CD4-positive, alpha-beta T cell treated with Interleukin-1 beta for 1 hour (primary cell): ENCODE results near the gene SPEM3.
A peak's percentile ranks its signal among the peaks of the same experiment; 100 is the strongest.
"Not testable (repeated sequence)": the region's sequence is repeated elsewhere in the genome, so short reads cannot be mapped to it uniquely, and the experiment has no call there.

Experiments used
- DNase-seq, 2 donors: peaks; one replicate each; pipeline ENCODE4 v3.0.0-alpha.2; 2020 to 2022

SPEM3 gene

DNA sequence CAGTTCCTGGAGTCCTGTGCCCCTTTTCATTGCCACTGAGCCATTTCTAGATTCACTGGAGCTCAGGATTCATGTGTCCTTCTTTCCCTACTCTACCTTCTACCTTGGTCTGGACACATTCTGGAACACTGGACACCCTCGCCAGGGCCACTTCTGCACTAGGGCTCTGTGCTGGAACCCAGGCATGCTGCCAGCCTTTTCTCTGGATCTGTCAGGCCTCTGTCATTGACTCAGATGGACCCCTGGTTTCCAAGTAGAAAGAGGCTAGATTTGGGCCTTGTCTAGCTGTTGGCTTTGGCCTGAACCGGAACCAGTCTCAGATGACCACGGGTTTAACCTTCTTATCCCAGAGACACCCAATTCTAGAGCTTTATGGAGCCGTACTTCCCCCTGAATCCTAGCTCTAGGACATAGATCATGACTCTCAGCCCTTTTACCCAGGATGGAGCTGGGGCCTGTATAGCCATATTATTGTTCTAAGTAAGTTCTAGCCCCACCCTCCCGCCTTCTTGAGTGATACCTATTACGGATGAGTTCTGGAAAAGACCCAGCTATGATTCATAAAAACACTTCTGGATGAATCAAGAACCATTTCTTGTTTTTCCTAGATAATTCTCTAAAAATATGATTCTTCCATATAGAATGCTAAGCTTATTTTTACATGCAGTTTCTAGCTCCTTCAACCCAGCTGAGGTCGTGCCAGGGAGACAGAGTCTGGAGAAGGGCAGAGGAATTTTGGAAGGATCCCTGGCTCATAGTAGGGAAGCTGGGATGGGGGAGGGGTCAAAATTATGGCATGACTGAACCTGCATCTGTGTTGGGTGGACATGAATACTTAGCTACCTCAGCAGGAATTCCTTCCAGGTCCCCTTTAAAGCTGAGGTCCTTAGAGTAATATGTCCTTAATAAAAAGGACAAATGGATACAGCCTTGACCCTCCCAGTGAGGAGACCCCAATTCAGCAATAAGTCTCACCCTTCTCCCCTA, 15.1 kb downstream of the SPEM3 start:
- no peak for DNase-seq

DNA sequence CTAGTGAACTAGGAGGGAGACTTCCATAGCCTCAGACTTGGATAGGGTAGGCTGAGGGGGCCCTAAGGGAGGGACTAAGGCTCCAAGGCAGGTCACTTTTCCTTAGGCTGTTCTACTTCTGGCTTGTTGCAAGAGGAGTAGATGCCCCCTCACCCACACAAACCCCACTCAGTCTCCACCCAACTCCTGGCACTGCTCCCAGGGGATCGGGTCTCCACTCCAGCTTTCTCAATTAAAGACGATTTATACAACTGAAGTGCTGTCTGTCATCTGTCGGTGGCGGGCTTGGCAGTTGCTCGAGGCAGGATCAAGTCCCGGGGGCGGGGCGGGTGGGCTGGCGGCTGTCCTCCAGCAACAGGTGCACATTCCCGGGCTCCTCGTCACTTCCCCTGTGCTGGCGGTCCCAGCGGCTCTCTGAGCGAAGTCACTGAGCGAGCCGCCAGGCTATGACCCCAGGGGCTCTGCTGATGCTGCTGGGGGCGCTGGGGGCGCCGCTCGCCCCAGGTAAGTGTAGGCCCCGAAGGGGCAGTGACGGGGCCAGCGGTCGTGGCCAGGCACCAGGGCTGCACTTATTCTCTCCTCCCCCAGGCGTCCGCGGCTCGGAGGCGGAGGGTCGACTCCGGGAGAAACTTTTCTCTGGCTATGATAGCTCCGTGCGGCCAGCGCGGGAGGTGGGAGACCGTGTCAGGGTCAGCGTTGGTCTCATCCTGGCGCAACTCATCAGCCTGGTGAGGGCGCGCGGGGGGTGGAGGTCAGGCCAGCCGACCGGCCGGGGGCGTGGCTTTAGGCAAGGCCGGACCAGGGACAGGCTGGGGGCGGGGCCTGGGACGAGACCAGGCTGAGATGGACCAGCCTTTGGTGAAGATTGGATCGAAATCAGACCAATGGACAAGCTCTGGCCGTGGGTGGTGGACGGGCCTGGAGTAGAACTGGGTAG, 16.3 kb downstream of the SPEM3 start, which contains the start of gene CHRNB1:
Gene CHRNB1 (plus strand): TSS at position 380 of the 937 bp plus-strand sequence. CDS start 67 bp downstream, at position 447.
- DNase-seq, result peak in 1 of 2 donors; percentile 60

DNA sequence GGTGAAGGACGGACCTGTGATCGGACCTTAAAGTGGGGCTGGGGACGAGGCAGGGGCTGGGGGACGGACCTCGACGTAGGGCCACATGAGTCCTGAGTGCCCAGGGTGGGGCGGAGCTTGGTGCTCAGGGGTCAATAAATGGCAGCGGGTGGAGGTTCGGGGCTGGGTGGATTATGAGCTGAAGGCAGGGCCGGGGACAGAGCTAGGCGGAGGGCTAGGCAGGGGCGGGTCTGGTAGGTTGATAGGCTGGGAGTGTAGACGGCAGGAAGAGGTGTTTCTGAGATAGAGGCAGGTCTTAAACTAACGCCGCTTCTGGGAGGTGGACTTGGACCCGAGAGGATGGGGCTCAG, 16.9 kb downstream of the SPEM3 start:
- peak; percentile 21 to 43 for DNase-seq

DNA sequence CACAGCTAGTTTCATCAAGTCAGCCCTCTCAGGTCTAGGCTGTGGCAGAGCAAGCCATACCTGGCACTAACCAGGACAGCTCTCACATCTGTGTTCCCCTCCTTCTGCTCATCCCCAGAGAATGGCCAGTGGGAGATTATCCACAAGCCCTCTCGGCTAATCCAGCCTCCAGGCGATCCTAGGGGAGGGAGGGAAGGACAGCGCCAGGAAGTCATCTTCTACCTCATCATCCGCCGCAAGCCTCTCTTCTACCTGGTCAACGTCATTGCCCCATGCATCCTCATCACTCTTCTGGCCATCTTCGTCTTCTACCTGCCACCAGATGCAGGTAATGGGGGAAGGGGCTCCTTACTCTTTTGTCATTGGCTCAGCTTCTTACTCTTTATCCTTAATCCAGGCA, 19.8 kb downstream of the SPEM3 start:
- no peak for DNase-seq

DNA sequence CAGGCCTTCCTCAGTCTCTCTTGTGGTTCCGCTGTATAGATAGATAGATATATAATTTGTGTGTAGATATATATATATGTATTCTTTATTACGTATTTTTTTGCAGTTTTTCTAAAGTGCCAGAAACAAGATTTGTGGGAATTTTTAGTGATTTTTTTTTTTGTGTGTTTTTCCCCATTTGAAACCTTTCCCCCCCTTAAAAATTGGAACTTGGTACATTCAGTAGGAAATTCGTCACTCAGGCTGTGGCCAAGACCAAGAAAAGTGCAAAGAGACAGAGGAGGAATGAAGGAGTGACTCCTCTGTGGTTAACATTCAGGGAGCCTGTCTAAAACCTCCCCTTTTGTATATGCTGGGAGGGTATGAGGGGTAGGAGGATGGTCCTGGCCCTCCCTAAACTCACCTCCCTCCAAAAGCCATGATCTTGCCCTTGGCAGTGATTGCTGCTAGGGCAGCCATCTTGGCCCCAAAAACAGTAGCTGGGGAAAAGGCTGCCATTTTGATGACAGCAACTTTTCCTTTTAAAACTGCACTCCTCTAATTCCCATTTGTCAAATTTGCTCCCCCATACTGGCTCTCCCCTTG, 31.4 kb downstream of the SPEM3 start:
- DNase-seq, result no peak

DNA sequence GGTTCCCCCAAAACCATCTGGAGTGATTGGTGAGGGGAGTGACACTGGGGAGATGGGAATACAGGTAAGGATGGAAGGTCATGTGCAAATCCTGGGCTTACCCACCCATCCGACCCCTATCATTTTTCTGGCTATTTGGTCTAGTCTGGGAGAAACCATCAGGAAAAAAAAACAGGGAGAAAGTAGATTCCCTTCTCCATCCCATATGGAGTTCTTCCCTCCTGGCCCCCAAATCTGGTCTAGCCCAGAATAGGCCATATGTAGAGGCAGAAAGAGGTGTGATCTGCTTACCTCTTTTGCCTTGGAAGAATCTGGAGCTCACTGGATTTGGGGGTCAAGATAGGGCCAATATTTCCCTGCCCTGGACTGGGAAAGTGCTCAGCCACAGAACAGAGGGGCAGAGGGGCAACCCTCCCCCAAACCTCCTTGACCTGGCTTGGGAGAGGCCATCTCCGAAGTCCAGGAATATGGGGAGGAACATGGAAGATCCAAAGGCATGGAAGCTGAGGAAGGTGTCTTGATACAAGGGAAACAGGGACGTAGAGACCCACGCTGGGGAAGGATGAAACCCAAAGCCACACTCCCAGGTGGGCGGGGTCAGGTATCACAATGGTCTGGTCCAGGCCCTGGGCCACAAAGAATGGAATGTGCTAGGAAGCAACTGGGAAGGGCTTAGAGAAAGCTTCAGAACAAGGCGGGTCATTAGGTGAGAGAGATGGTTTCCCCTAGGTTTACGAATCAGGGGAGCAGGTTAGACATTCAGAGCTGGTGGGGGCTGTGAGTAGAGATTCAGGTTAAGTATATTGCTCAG, 32.4 kb downstream of the SPEM3 start:
- no peak for DNase-seq

DNA sequence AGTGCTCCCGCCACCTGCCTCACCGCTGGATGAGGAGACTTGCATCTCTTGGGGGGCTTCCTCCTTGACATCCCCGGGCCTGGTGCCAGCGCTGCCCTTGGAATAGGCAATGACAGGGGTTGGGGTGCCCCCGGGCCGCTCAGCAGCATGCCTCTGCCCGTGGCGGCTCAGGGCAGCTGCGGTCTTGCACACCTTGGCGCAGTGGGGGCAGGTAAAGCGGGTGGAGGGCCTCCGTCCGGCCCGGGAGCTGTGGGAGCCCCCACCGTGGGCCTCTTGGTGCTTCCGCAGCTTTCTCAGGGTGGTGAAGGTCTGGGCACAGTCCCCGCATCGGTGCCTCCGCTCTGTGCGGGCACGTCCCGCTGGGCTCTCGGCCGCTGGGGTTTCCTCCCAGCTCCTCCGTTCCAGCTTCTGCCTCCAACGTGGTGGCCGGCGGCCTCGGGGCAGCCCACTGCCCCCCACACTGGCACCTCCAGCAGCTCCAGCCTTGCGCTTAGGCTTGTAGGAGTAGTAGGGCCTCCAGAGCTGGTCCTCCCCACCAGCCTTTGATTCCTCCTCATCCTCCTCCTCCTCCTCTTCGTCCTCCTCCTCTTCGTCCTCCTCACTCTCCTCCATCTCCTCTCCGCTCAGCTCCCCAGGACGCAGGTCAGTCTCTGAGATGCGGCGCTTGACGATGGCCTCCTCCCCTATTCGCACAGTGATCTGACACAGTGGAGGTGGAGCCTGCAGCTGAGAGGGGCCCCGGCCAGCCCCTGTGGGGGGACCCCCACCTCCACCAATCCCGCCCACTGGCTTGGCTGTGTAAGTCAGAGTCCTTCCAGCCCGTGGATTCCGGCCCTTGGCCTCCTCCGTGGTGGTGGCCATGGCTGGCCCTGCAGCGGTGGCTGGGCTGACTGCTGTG, 34.1 kb downstream of the SPEM3 start:
- no peak for DNase-seq

DNA sequence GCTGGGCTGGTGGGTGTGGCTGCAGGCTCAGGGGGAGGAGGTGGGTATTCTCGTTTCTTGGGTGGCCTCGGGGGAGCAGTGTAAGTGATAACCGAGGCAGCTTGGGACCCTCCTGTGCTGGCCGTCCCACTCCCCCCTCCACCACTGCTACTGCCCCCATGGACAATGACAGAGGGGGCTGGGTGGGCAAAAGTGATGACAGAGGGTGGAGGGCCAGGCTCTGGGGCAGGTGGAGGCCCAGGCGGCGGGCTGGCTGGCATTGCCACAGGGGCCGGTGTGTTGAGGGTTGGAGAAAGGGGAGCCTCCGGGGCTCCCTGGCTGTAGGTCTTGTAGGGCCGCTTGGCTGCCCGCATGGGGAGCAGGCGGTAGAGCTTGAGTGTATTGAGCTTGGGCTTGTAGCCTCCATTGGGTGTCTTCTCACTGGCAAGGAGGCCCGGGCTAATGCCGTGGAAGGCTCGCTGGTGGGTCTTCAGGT, 34.8 kb downstream of the SPEM3 start:
- no peak for DNase-seq

DNA sequence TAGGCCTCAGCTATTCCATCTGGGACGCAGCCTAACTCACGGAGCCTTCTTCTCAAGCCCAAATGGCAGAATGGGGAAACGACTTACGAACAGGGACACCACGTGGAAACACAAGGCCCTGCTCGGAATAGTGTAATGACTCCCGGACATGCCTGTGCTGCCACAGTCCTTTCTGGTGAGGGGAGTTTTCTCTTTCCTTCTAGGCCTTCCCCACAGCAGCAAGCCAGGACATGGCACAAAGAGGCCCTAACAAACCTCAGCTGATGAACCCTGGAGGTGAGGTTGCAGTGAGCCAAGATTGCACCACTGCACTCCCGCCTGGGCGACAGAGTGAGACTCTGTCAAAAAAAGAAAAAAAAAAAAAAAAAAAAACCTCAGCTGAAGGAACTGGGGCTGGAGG, 35.4 kb downstream of the SPEM3 start:
- no peak for DNase-seq

DNA sequence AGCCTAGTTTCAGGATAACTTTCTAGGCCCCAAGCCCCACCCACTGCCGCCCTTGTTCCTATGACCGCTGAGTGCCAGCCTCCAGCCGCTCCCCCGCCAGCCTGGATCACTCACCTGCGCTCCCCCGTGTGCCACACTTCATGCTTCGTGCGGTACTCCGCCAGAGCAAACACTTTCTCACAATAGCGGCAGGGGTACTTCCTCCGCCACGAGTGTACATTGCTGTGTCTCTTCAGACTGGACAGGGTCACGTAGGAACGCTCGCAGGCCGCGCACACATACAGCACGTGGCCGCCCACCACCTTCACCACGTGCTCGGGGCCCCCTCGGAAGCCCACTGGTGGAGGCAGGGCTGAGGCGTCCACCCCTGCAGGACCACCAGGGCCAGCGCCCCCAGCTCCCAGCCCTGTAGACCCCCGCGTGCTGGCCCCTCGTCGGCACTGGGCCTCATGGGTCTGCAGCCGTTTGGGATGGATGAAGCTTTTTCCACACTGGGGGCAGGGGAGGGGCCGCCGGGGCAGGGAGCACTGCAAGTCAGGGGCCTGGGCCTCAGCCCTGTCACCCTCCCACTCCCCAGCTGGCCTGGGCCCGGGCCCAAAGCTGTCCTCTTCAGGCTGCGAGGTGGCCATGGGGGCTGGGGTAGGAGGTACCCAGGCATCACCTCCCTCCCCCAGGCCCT, 37.1 kb downstream of the SPEM3 start:
- no peak for DNase-seq

DNA sequence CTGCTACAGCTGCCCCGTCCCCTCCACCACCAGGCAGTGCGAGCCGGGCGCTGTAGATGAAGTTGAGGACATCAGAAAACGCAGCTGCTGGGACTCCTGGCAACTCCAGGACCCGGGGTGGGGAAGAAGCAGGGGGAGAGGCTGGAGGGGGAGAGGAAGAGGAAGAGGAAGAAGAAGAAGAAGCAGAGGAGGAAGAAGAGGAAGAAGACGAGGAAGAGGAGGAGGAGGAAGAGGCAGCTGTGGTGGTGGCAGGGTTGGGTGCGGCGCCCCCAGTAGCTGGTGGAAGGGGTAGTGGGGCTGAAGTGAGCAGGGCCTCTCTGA, 37.6 kb downstream of the SPEM3 start:
- DNase-seq, result no peak

DNA sequence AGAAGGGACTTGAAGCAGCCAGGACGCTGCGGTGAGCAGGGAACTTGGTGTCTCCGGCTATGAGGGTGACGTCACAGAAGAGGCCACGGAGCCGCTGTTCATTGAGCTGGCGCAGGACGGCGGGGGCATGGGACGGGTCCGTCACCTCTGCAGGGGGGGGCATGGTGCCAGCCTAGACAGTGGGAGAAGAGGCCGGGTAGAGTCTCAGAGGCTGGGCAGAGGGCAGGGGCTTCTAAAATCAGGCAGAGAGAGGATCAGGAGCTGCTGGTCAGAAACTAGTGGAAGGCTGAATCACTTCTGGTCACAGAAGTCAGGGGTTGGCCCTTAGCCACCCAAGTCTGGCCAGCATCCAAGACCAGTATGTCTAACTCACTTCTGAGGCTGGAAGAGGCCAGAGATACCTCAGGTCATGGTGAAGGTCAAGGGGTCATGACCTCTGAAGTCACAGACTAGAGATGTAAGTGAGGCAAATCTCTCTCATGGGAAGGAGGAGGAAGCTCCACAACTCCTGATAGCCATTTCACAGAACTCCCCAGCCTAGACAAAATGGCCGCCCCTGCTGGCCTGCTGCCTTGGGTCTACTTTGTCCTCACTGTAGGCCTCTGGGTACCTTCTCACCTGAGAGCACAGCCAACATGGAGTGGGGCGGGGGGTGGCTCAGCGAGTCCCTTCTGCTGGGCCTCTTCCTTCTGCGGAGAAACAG, 38.1 kb downstream of the SPEM3 start:
- DNase-seq, result peak in 1 of 2 donors; percentile 49

DNA sequence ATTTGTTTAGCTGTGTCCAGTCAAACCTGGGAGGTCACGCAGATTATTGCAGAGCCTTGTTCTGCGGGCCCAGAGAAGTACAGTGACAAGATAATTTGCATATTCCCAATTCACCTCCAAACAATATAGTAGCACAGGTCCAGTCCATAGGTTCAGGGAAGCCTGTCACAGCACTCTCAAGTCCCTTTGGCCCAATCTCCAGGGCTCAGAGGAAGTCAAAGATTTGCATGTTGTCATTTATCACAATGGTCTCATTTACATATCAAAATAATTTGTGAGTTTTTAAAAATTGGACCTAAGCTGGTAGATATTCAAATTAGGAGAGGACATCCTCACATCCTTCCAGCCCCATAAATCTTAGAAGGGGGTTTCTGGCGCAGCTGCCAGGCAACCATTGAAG, 38.8 kb downstream of the SPEM3 start:
- no peak for DNase-seq

DNA sequence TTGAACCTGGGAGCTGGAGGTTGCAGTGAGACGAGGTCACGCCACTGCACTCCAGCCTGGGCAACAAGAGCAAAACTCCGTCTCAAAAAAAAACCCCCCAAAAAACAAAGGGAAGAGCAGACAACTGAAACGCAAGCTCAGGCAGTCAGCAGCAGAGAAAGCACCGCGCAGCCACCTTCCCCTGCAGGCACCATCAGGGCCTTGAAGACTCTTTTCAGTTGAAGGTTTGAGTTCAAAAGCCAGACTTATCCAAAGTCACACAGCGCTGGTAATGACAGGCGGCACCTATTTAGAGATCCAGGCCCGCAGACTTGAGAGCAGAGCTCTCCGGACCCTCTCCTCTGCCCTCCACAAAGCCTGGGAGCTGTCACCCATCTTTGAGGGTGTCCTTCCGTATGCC, 39.6 kb downstream of the SPEM3 start:
- DNase-seq, result no peak

DNA sequence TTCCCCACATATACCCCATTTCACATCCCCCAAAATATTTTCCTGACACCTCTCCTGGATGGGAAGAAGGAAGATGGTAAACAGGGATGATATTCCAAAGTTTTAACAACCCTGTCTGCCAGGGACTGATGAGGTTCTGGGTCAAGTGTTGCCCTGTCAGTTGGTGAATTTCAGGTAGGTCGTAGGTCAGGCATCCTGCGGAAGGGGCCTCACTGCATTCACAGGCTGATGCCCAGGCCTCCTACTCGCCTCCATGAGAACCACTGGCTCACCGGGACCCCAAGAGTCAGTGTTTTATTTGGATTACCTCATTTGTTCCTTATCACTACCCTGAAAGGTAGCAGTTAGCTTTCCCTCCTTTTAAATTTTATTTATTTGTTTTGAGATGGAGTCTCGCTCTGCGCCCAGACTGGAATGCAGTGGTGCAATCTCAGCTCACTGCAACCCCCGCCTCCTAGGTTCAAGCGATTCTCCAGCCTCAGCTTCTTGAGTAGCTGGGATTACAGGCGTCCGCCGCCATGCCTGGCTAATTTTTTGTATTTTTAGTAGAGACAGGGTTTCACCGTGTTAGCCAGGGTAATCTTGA, 40.2 kb downstream of the SPEM3 start:
- no peak for DNase-seq

DNA sequence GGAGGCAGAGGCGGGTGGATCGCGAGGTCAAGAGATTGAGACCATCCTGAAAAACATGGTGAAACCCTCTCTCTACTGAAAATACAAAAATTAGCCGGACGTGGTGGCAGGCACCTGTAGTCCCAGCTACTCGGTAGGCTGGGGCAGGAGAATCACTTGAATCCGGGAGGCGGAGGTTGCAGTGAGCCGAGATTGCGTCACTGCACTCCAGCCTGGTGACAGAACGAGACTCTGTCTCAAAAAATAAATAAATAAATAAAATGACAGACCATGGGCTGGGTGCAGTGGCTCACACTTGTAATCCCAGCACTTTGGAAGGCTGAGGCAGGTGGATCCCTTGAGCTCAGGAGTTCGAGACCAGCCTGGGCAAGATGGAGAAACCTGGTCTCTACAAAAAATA, 41.2 kb downstream of the SPEM3 start:
- not testable (repeated sequence) for DNase-seq

DNA sequence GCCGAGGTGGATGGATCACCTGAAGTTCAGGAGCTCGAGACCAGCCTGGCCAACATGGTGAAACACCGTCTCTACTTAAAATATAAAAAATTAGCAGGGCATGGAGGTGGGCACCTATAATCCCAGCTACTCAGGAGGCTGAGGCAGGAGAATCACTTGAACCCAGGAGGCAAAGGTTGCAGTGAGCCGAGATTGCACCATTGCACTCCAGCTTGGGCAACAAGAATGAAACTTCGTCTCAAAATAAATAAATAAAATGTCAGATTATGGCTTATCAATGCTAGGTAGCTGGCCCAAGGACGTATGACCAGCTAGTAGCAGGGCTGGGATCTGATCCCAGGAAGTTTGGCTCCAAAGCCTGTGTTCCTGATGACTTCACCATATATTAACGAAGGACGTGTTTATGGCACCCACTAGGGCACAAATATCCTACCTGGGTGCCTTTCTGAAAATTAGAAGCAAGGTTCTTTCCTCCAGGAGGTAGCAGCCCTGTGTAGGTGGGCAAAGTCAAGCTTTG, 41.9 kb downstream of the SPEM3 start:
- DNase-seq, result not testable (repeated sequence)

DNA sequence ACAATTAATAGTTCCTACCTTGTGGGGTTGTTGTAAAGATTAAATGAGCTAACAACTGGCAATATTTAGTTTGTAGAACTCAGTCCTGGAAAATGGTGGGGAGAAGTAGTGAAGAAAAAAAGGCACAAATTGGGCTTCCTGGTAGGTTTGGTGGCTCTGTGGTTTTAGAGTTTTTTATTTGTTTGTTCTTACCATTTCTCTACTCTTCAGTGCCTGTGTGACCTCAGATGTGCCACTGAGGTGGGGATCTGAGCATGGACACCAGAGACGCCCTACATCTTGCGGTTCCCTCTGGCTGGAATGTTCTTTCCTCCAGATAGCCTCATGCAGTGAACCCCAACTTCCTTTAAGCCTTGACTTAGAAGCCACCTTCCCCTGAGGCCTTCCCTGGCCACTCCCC, 43.1 kb downstream of the SPEM3 start:
- DNase-seq, result no peak

DNA sequence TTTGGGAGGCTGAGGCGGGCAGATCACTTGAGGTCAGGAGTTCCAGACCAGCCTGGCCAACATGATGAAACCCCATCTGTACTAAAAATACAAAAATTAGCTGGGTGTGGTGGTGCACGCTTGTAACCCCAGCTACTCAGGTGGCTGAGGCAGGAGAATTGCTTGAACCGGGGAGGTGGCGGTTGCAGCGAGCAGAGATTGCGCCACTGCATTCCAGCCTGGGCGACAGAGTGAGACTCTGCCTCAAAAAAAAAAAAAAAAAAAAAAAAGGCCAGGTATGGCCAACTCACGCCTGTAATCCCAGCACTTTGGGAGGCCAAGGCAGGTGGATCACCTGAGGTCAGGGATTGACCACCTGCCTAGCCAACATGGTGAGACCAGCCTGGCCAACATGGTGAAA, 46.1 kb downstream of the SPEM3 start:
- not testable (repeated sequence) for DNase-seq
